Esophagus muscularis mucosa (tissue), 4 donors: ENCODE measurements around the gene SPATA46. TPM values are rescaled to one million over a fixed set of nuclear protein-coding genes. Genes with fewer than 3 reads are reported as not detected.

ENCODE experiments used
- DNase-seq: peaks from one replicate; pipeline ENCODE4 v3.0.0-alpha.2; 2017; ENCODE audit errors: extremely low spot score
- H3K27ac ChIP-seq, 4 donors: fragments of 200-600 bp; sonication (generic); replicated peaks in 1 of 4; 1 replicate in 3 of 4; 2 replicates in 1 of 4; pipeline ENCODE4 v1.5.1; 2016 to 2019; ENCODE audit warnings: mild to moderate bottlenecking in 1 of 4
- H3K27me3 ChIP-seq, 4 donors: fragments of 200-600 bp; sonication (generic); one replicate each; pipeline versions ENCODE4 v1.5.1 to v1.6.0; 2016 to 2019
- H3K36me3 ChIP-seq, 4 donors: fragments of 200-600 bp; sonication (generic); one replicate each; pipeline ENCODE4 v1.5.1; 2016 to 2019
- H3K4me1 ChIP-seq, 4 donors: fragments of 200-600 bp; sonication (generic); one replicate each; pipeline ENCODE4 v1.5.1; 2016 to 2019
- H3K4me3 ChIP-seq, 4 donors: fragments of 200-600 bp; sonication (generic); 1 replicate in 2 of 4; 2 replicates in 2 of 4; pipeline ENCODE4 v1.5.1; 2016 to 2019; ENCODE audit warnings: mild to moderate bottlenecking in 4 of 4, moderate library complexity in 1 of 4
- H3K9me3 ChIP-seq, 4 donors: fragments of 200-600 bp; sonication (generic); 1 replicate in 3 of 4; 2 replicates in 1 of 4; pipeline ENCODE4 v1.5.1; 2016 to 2019
- EP300 ChIP-seq: sonication (generic); formaldehyde crosslinking; IDR thresholded peaks from one replicate; pipeline ENCODE4 v1.6.1; 2017; ENCODE audit warnings: antibody characterized with exemption
- POLR2A ChIP-seq: fragments of 450-650 bp; IDR thresholded peaks from one replicate; pipeline ENCODE4 v1.6.1; 2017; ENCODE audit warnings: antibody characterized with exemption, moderate library complexity, mild to moderate bottlenecking, low read depth
- POLR2AphosphoS5 ChIP-seq, 2 donors: sonication (generic); formaldehyde crosslinking; IDR thresholded peaks; one replicate each; pipeline ENCODE4 v1.6.1; 2017; ENCODE audit warnings: antibody characterized with exemption in 2 of 2
- WGBS: methylation state at CpG from one replicate; pipeline ENCODE4 v1.1.5; 2018; 5-methylcytosine and 5-hydroxymethylcytosine counted together
- intact Hi-C: fragments of 100-400 bp; cut with DNase I; formaldehyde crosslinking; loops from one replicate; pipeline ENCODE4 v1.15.1; 2023
- total RNA-seq, 4 donors: library from RNA; depleted of rRNA; stranded (reverse); fragments of >200 nt; gene quantifications; one replicate each; pipeline versions ENCODE4 v1.1.0 to v1.2.1, GENCODE V29; 2016
- TF ChIP-seq, protein P1 (sequence below), 3 experiments: fragments of 200-600 bp in 2 of 3; fragments of 450-650 bp in 1 of 3; sonication (generic) in 2 of 3; IDR thresholded peaks; one replicate each; pipeline ENCODE4 v1.5.1; 2017 to 2019; ENCODE audit warnings: antibody characterized with exemption in 3 of 3, mild to moderate bottlenecking in 2 of 3, moderate library complexity in 1 of 3

SPATA46 gene
- total RNA-seq, 4 donors from 2014 or later = not detected

DNA sequence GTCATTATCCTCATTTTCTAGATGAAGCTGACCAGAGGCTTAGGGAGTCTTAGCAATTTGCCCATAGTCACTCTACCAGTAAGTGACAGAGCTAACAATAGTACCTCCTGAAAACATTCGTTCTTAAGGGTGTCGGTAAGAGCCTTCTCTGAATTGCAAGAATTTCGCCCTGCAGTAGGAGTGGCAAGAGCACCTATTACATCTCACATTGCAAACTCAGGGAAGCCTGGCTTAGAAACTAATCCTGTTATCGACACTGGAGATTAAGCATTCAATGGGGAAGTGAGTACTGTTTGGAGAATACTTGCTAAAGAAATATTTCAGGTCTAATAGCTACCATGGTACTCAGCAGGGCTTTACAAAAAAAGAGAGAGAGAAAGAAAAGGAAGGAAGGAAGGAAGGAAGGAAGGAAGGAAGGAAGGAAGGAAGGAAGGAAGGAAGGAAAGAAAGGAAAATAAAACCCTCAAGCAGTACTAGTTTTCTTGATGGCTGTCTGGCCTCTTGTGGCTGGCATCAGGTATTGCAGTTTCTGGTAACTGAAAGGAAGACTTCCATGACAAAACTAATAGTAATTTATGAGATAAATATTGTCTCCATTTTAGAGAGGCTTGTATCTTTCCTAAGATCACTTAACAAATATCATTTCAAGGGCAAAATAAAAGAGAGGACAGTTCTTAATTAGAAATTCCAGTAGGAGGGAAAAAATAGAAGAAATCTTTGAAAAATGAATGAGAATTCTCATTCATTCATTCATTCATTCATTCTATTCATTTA is 15.3 kb upstream of the SPATA46 start:
- 73% methylated on average over 4 of the region's 4 CpGs for WGBS
- H3K27ac ChIP-seq = no peak overlapping the region
- H3K4me3 ChIP-seq = no peak overlapping the region
- no peak for TF ChIP-seq EP300
- TF ChIP-seq, protein P1, sequence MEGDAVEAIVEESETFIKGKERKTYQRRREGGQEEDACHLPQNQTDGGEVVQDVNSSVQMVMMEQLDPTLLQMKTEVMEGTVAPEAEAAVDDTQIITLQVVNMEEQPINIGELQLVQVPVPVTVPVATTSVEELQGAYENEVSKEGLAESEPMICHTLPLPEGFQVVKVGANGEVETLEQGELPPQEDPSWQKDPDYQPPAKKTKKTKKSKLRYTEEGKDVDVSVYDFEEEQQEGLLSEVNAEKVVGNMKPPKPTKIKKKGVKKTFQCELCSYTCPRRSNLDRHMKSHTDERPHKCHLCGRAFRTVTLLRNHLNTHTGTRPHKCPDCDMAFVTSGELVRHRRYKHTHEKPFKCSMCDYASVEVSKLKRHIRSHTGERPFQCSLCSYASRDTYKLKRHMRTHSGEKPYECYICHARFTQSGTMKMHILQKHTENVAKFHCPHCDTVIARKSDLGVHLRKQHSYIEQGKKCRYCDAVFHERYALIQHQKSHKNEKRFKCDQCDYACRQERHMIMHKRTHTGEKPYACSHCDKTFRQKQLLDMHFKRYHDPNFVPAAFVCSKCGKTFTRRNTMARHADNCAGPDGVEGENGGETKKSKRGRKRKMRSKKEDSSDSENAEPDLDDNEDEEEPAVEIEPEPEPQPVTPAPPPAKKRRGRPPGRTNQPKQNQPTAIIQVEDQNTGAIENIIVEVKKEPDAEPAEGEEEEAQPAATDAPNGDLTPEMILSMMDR (IDR thresholded peaks at IDR 0.05) = peak; percentile 71 to 79 (median 75)
- H3K27me3 ChIP-seq = peaks cover 0 to 34% (median 0%) of the 10 kb centered on the region in 4 donors
- intact Hi-C loops = loop anchor here (2.0 kb wide), 1 partner anchor 335 kb away; no protein-coding TSS in a partner anchor
- no peaks in the 10 kb centered on the region for H3K9me3 ChIP-seq
- H3K4me1 ChIP-seq = peaks cover 0 to 6% (median 2%) of the 10 kb centered on the region in 4 donors
- no peaks in the 10 kb centered on the region for H3K36me3 ChIP-seq
- no peak for DNase-seq

DNA sequence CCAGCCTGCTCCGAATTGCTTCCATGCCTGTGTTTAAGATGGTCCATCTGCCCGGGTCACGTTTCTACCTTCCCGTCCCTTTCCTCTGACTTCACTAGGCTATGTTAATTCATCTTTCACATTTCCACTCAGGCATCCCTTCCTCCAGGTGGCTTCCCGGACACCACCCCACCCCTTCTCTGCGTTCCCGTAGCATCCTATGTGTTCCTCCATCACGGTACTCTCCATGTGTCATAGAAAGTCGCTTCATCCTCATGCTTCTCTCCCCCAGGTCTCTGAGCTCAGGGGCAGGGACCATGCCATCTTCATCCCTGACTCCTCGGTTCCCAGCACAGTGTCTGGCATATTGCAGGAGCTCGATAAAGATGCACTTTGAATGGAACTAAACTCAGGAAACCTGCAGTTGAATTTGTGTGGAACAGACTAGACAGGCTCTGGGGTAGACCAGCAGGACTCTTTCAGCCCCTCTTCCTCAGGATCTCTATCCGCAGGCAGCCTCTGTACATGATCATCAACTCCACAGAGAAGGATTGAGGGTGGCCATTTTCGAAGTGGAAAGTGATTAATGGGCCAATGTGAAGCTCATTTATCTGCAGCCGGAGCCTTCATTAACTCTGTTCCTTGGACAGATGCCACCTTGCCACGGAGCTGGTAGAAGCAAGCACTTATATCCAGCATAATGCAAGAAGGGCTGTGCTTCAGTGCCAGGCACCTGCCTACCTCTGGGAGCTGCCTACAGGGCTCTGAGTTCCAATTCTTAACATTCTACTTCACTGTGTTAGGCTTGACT is 13.9 kb upstream of the SPATA46 start:
- Histone ChIP-seq H3K4me3 (no peak overlapping the region), H3K36me3 (no peaks in the 10 kb centered on the region), H3K4me1 (peaks cover 0 to 6% (median 2%) of the 10 kb centered on the region in 4 donors), H3K27ac (no peak overlapping the region), H3K27me3 (peaks cover 0 to 20% (median 0%) of the 10 kb centered on the region in 4 donors), H3K9me3 (no peaks in the 10 kb centered on the region)
- WGBS = 77% methylated on average over 15 of the region's 15 CpGs
- peak; percentile 80 for DNase-seq
- TF ChIP-seq POLR2AphosphoS5 (IDR thresholded peaks at IDR 0.05) (no peak), POLR2A (no peak), EP300 (no peak)
- TF ChIP-seq, protein P1 (IDR thresholded peaks at IDR 0.05) = no peak
- intact Hi-C loops = no loop called here

DNA sequence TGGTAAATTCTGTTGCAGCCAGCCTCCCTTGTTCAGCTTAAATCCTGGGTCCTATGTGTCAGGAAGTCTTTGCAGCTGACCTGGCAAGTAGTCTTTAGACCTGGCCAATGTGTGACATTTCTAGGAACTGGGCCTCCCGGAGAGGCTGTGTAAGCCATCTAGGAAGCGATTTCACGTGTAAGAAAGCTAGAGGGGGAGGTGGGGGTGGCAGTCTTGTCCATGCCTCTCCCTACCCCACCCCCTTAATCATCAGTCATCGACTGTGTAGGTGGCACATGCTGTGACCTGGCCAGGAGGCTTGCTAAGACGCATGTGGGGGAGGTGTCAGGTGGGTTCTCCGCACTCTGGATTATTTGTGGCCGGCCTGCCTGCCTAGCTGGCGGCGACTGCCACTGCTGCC is 13.3 kb upstream of the SPATA46 start:
- H3K27ac ChIP-seq = no peak overlapping the region
- intact Hi-C loops = no loop called here
- H3K4me1 ChIP-seq = peaks cover 0 to 6% (median 2%) of the 10 kb centered on the region in 4 donors
- no peaks in the 10 kb centered on the region for H3K36me3 ChIP-seq
- peaks cover 0 to 19% (median 0%) of the 10 kb centered on the region in 4 donors for H3K27me3 ChIP-seq
- WGBS = 75% methylated on average over 9 of the region's 9 CpGs
- TF ChIP-seq, protein P1 (IDR thresholded peaks at IDR 0.05) = no peak
- TF ChIP-seq POLR2AphosphoS5 (IDR thresholded peaks at IDR 0.05) (no peak), POLR2A (no peak), EP300 (no peak)
- DNase-seq = peak; percentile 37
- H3K4me3 ChIP-seq = no peak overlapping the region
- no peaks in the 10 kb centered on the region for H3K9me3 ChIP-seq

DNA sequence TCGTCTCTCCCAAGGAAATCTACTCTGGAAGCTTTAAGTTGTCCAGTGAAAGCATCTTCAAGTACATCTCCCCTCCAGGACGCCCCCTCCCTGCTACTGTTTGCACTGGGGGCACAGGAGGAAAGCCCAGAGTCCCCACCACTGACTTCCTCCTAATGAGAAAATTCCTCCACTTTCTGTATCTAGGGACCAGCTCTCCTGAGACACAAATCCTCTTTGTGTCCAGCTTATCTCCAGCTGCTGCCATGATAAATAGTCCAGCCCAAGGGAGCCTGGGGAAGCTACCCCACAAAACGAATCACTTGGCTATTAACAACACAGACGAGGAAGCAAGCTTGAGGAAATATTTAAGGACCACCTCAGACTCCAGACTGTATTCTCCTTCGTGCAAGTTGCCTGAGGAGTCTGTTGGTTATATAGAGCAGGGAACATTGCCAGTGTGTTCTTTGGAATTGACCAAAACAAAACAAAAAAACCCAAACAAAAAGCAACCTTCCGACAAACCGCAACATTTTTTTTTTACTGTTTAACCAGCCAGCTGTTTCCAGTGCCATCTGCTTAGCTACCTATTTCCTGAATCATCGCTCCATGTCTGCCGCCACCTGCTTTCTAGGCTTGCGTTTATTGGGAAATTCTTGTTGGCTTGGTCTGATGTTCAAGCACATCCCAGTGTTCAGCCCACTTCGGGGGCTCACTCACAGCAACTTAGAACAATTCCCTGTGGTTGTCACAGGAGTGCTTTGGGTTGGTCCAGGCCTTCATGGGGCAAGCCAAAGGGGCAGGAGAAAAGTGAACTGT is 12.6 kb upstream of the SPATA46 start:
- peaks cover 0 to 6% (median 2%) of the 10 kb centered on the region in 4 donors for H3K4me1 ChIP-seq
- H3K27ac ChIP-seq = no peak overlapping the region
- H3K36me3 ChIP-seq = no peaks in the 10 kb centered on the region
- intact Hi-C loops = no loop called here
- H3K9me3 ChIP-seq = no peaks in the 10 kb centered on the region
- peaks cover 0 to 12% (median 0%) of the 10 kb centered on the region in 4 donors for H3K27me3 ChIP-seq
- 58% methylated on average over 11 of the region's 11 CpGs for WGBS
- TF ChIP-seq POLR2AphosphoS5 (IDR thresholded peaks at IDR 0.05) = no peak
- TF ChIP-seq, protein P1 (IDR thresholded peaks at IDR 0.05) = no peak
- no peak for TF ChIP-seq POLR2A
- no peak for TF ChIP-seq EP300
- H3K4me3 ChIP-seq = no peak overlapping the region
- DNase-seq = peak; percentile 79
